Stimulated activated memory B cell treated with anti-CD40 and anti-IgM and Interleukin-4, amounts not matched to agents 10 μg/mL and 1 μg/mL and 100 μg/mL, for 72 hours (primary cell): ENCODE data around the gene ARF3.
A peak's percentile ranks its signal among the peaks of the same experiment; 100 is the strongest.

Experiments
- ATAC-seq: fragments of 150-1000 bp; cut with Tn5 transposase; 2 replicates; pipeline ENCODE4 v1.10.0; 2021
- H3K27ac Mint-ChIP-seq: one replicate; pipeline ENCODE4 v1.8.0; 2022; ENCODE audit warnings: mild to moderate bottlenecking, mixed read lengths
- H3K27me3 Mint-ChIP-seq: one replicate; pipeline ENCODE4 v1.8.0; 2022; ENCODE audit warnings: mixed read lengths
- H3K36me3 Mint-ChIP-seq: one replicate; pipeline ENCODE4 v1.8.0; 2022; ENCODE audit warnings: mixed read lengths
- H3K4me1 Mint-ChIP-seq: one replicate; pipeline ENCODE4 v1.8.0; 2022; ENCODE audit warnings: mixed read lengths
- H3K4me3 Mint-ChIP-seq: one replicate; pipeline ENCODE4 v1.8.0; 2022; ENCODE audit warnings: mild to moderate bottlenecking, moderate library complexity, mixed read lengths
- H3K9me3 Mint-ChIP-seq: one replicate; pipeline ENCODE4 v1.8.0; 2022; ENCODE audit warnings: mixed read lengths

Gene ARF3

DNA sequence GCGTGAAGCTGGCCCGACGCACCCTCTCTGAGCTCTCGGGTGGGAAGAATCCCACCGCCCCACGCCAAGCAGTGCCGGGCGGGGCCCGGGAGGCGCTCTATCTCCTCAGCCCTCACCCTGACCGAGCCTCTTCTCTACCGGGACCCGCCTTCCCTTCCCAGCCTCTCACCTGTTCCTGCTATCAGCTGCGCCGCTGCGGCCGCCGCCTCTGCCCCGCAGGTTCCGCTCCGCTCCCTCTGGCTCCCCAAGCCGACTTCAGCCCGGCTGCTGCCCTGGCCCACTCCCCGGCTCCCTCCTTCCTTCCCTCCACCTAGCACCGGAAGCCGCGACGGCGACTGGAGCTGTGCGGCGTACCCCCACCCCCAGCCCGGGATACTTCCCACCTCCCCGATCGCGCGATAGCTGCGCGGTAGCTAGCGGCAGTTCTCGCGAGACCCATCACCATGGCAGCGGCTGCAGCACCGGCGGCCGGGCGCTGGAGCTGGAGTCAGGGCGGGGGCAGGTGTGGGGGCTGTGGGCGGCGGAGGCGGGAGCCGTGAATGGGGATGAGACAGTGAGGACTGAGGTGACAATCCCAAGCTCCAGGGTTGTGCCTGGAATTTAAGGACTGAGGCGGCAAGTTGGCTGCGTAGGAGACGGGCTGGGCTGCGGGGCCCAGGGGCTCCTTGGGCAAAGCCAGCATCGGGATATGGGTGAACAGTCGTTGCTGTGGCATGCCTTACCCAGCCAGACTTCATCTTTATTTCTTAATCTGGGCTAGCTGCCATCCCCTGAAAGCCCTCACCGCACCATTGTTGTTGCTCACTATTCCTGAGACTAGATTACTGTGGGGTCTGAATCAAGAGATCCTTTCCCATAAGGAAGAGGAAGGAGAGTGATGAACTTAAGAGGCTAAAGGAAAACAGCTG is at the start of gene ARF3:
TSS of gene ARF3 (minus strand) at position 347 of the 908 bp plus-strand sequence. CDS start 16,392 bp downstream, outside the sequence.
- Mint-ChIP-seq H3K36me3 (peaks cover 15% of the 10 kb centered on the region), H3K4me1 (peaks cover 53% of the 10 kb centered on the region), H3K27me3 (peaks cover 8% of the 10 kb centered on the region), H3K27ac (peak within 1 kb of the TSS; percentile 89), H3K4me3 (peak within 1 kb of the TSS; percentile 97), H3K9me3 (no peaks in the 10 kb centered on the region)
- peak; percentile 97 for ATAC-seq

DNA sequence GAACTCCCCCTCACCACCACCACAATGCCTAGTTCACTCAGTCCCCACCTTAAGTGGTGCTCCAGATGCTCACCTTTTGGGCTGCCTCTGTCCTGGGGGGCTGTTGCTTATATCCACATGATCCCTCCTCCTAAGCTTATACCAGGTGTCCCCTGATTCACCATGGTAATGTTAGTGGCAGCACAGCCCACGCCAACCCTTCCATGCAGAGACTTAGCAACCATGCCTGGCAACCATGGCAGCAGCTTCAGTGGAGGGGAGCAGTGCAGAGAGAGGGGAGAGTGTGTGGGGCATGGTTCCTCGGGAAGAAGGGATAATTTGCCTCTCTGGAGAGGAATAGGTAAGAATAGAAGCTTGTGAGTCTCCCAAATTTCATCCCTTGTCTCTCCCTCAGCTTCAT is 43.1 kb upstream of the ARF3 start:
- peaks cover 27% of the 10 kb centered on the region for H3K27me3 Mint-ChIP-seq
- no peak overlapping the region for H3K4me3 Mint-ChIP-seq

GRCh38 chr12:48999371-49000131 is 42.3 kb upstream of the ARF3 start, which contains the start of gene DDN:
Gene DDN (minus strand): TSS chr12:48999375. CDS start chr12:48999287, 88 bp downstream.
- ATAC-seq, result peak; percentile 61
- Mint-ChIP-seq H3K9me3 (no peaks in the 10 kb centered on the region), H3K36me3 (peaks cover 38% of the 10 kb centered on the region), H3K27ac (peak within 1 kb of the TSS; percentile 48), H3K4me3 (peak within 1 kb of the TSS; percentile 81), H3K4me1 (peaks cover 56% of the 10 kb centered on the region), H3K27me3 (peaks cover 35% of the 10 kb centered on the region)

More for the DNA sequence above, 43.1 kb upstream of the ARF3 start:
- ATAC-seq, result no peak
- H3K27ac Mint-ChIP-seq, result no peak overlapping the region
- peaks cover 46% of the 10 kb centered on the region for H3K36me3 Mint-ChIP-seq
- no peaks in the 10 kb centered on the region for H3K9me3 Mint-ChIP-seq
- H3K4me1 Mint-ChIP-seq, result peaks cover 51% of the 10 kb centered on the region

DNA sequence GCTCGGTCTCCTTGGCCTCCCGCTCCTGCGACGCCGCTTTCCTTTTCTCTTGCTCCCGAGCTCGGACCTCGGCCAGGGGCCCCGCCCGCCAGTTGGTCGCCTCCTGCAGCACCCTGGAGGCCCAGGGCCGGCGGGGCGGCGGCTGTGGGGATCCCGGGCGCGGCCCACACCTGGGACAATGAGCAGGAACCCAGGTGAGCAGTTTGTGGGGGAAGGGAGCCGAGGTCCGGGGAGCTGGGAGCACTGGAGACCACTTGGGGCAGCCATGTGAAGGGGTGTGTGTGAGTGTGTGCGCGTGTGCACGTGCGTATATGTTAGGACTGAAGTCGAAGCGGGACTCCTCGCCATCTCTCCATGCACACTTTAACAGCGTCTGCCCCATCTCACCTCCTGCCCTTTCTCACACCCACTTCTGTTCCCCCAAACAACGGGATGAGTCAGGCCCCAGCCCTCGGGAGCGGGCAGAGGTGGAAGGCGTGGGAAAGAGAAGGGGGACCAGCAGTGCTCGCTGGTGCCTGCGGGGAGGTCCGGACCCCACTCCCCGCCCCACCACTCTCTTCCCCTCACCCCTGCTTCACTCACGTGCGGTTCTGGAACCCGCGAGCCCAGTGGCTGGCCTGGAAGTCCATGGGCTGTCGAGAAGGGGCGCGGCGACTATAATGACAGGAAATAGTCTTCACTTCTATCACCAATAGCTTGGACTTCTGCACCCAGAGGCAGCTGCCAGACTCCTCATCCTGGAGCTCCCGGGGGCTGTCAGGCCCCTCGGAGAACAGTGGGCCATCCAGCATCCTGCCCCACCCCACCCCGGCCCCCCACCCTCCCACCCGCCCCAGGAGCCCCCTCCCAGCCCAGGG is 41.4 kb upstream of the ARF3 start:
- peaks cover 56% of the 10 kb centered on the region for H3K4me1 Mint-ChIP-seq
- no peaks in the 10 kb centered on the region for H3K9me3 Mint-ChIP-seq
- peak overlapping the region; percentile 75 for H3K4me3 Mint-ChIP-seq
- peaks cover 44% of the 10 kb centered on the region for H3K27me3 Mint-ChIP-seq
- ATAC-seq, result peak; percentile 37
- H3K36me3 Mint-ChIP-seq, result peaks cover 30% of the 10 kb centered on the region
- no peak overlapping the region for H3K27ac Mint-ChIP-seq

DNA sequence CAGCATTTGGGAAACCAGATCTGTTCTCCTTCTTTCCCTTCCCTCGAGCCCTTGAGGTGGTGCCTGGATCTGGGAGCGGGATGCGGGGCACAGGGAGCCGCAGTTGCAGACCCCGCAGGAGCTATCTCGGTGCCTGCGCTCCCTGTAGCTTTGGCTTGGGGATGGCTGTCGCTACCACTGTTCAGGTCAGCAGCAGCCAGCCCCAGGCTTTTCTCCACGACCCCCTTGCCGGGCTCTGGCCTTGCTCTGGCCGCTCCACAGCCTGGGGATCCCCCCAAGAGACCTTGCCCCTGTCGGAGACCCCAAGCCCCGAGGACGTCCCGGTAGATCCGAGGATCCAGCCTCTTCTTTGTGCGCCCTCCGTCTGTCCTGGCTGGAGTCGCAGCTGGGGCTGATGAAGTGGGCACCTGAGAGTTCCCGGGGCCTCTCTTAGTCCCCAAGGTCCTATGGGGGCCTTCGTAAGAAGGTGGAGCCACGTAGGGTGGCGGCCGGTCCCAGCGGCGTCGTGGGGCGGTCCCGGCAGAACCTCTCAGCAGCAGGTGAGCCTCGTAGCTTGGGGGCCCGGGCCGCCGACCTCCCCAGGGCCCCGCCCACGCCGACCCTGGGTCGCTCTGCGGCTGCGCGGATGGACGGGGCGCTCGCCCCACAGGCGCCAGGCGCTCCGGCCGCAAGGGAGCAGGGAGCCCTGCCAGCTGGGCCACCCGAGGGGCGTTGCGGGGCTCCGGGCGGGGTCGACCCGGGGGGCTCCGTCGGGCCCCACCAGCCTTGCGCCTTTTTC is 40.6 kb upstream of the ARF3 start:
- Mint-ChIP-seq H3K4me3 (peak overlapping the region; percentile 75), H3K36me3 (peaks cover 22% of the 10 kb centered on the region), H3K9me3 (no peaks in the 10 kb centered on the region), H3K27me3 (peaks cover 50% of the 10 kb centered on the region), H3K27ac (no peak overlapping the region), H3K4me1 (peaks cover 56% of the 10 kb centered on the region)
- ATAC-seq, result peak; percentile 75

- H3K27ac Mint-ChIP-seq, result no peak overlapping the region
- peak overlapping the region; percentile 74 for H3K4me3 Mint-ChIP-seq
- peak; percentile 67 for ATAC-seq
- peaks cover 14% of the 10 kb centered on the region for H3K36me3 Mint-ChIP-seq
- no peaks in the 10 kb centered on the region for H3K9me3 Mint-ChIP-seq
- peaks cover 50% of the 10 kb centered on the region for H3K27me3 Mint-ChIP-seq
- H3K4me1 Mint-ChIP-seq, result peaks cover 56% of the 10 kb centered on the region
These were observed 39.8 kb upstream of the ARF3 start for GRCh38 chr12:48996794-48997718.

DNA sequence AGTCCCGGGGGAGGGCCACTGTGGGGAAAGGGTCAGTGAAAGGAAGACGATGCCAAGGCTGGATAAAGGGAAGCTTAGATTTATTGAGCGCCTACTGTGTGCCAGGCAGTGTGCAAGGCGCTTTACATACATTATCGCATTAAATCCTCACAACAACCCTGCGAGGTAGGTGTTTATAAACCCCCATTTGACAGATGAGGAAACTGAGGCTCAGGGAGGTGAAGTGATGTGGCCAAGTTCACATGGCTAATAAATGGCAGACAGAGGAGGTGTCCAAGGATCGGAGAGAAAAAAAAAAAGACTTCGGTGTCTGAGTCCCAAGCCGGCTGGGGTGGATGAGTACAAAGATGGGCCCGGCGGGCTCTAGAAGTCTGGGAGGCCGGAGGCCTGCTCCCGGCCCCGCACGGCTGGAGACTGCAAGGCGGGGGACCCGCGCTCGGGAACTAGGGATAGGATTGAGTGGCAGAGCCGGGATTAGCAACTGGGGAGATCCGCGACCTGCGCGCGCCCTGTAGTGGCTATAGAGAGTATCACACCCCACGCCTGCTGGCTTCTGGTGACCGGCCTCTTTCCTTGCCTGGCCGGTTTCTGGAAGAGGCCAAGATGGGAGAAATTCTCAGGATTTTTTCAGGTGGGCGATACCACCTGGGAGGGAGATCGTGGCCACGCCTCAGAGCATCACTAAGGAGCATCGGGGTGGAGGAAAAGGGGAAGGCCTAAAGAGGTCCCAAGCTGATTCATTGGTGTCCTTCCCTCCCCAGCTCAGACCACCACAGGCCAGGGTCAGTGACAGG is 38.0 kb upstream of the ARF3 start:
- no peaks in the 10 kb centered on the region for H3K36me3 Mint-ChIP-seq
- peak overlapping the region; percentile 45 for H3K4me3 Mint-ChIP-seq
- H3K4me1 Mint-ChIP-seq, result peaks cover 53% of the 10 kb centered on the region
- no peak overlapping the region for H3K27ac Mint-ChIP-seq
- H3K27me3 Mint-ChIP-seq, result peaks cover 50% of the 10 kb centered on the region
- ATAC-seq, result no peak
- H3K9me3 Mint-ChIP-seq, result no peaks in the 10 kb centered on the region

DNA sequence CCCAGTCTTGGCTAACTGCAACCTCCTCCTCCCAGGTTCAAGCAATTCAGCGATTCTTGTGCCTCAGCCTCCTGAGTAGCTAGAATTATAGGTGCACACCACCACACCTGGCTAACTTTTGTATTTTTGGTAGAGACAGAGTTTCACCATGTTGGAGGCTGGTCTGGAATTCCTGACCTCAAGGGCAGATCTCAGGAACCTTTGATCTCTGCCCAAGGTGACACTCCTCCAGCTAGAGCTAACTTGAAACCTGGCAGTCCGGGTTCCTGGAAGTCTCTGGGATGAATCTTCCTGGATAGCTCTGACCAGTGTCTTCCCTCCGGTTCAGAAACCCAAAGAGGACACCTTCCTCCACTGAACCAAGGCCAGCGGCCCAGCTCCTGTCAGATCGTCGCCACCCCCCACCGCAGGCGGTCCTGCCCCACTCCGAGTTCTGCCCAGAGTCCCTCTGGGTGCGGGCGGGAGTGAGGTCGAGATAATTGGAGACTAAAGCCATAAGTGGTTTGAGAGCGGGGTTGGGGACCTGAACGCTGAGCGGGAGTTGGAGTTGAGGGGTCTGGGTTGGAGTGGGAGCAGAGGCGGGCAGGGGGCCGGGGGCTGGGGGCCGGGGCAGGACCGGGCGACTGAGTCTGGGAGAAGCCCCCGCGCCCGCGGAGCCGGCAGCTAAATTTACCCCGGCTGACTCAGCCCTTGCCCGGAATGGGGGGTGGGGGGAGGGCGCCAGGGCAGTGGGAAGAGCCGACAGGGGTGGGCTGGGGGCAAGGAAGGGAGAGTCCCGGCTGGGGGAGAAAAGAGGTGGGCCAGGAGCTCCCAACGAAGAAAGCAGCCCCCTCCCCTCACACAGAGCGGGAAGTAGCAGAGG is 37.2 kb upstream of the ARF3 start:
- Mint-ChIP-seq H3K9me3 (no peaks in the 10 kb centered on the region), H3K27ac (no peak overlapping the region), H3K4me3 (no peak overlapping the region), H3K4me1 (peaks cover 45% of the 10 kb centered on the region), H3K27me3 (peaks cover 50% of the 10 kb centered on the region), H3K36me3 (no peaks in the 10 kb centered on the region)
- ATAC-seq, result no peak

DNA sequence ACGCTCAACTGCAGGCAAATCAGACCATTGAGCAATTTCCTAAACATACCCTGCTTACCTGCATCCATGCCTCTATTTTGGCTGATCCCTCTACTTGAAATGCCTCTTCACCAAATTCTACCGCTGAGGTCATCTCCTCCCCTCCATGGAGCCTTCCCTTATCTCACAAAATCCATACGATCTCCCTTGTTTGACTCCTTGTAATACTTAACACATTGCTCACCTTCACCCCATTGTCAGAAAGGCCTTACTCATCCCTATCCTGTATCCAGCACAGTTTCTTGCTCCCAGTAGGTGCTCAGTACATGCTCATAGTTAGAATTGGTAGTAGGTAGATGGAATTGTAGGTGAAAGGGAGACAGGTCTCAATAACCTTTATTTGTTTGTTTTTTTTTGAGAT is 36.5 kb upstream of the ARF3 start:
- Mint-ChIP-seq H3K27ac (no peak overlapping the region), H3K27me3 (peaks cover 53% of the 10 kb centered on the region), H3K4me3 (no peak overlapping the region), H3K36me3 (no peaks in the 10 kb centered on the region), H3K4me1 (peaks cover 38% of the 10 kb centered on the region), H3K9me3 (no peaks in the 10 kb centered on the region)
- no peak for ATAC-seq

DNA sequence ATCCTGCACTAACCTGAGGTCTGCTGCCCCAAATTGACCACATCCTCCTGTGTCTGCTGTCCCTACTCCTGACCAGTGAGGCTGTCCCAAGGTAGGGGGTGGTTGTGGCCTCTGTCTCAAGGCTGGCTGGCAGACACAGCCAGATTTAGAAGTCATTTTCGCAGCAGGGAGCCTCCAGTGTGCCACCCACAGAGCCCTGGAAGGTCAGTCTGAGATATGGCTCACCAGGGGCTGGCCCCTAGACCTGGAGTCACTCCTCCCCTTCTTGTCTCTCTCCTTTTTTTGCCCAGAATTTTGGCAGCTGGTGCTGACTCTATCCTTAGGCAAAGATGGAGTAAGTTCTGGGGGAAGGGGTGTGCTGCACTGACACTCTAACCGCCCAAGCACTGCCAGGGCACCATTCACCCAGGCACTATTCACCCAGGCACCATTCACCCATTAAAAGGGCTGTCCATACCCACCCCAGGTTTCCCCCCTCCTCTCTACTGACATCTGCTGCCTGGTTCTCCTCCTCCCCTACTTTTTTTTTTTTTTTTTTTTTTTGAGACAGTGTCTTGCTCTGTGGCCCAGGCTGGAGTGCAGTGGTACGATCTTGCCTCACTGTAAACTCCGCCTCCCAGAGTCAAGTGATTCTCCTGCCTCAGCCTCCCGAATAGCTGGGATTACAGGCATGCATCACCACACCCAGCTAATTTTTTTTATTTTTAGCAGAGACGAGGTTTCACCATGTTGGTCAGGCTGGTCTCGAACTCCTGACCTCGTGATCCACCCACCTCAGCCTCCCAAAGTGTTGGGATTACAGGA is 34.2 kb upstream of the ARF3 start:
- H3K4me1 Mint-ChIP-seq, result peaks cover 20% of the 10 kb centered on the region
- no peaks in the 10 kb centered on the region for H3K9me3 Mint-ChIP-seq
- H3K27ac Mint-ChIP-seq, result no peak overlapping the region
- H3K36me3 Mint-ChIP-seq, result no peaks in the 10 kb centered on the region
- H3K4me3 Mint-ChIP-seq, result no peak overlapping the region
- no peak for ATAC-seq
- H3K27me3 Mint-ChIP-seq, result peaks cover 75% of the 10 kb centered on the region

DNA sequence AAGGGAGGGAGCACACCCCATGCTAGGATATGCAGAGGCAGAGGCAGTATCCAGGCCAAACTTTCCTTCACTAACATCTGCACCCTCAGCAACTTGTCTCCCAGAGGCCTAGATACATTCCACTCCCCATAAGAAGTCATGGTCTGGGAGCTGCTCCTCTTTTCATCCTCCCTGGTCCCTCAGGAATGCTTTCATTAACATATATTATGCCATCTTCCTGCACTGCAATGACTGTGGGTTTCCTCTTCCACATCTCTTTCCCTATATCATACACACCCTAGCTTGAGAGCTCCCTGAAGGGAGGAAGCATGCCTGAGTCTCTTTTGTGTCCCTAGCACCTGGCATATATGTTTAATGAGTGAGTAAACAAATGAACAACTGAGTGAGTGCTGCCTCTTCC is 33.3 kb upstream of the ARF3 start:
- H3K4me3 Mint-ChIP-seq, result no peak overlapping the region
- H3K36me3 Mint-ChIP-seq, result no peaks in the 10 kb centered on the region
- H3K9me3 Mint-ChIP-seq, result no peaks in the 10 kb centered on the region
- no peak for ATAC-seq
- H3K27me3 Mint-ChIP-seq, result peaks cover 81% of the 10 kb centered on the region
- peaks cover 20% of the 10 kb centered on the region for H3K4me1 Mint-ChIP-seq
- H3K27ac Mint-ChIP-seq, result no peak overlapping the region
